Activated T-cell treated with anti-CD3 and anti-CD28 coated beads, Interleukin-2, amount 50 U/mL, for 4 hours (primary cell): ENCODE results near the gene NSUN3. TPM values are rescaled to one million over a fixed set of nuclear protein-coding genes. Genes with fewer than 3 reads are reported as not detected.

ENCODE experiments used
- ATAC-seq, 2 donors: fragments of 200-7000 bp; cut with Tn5 transposase; one replicate each; pipeline ENCODE4 v1.10.0; 2021
- DNase-seq: peaks from one replicate; pipeline ENCODE4 v3.0.0-alpha.2; 2020
- H3K27me3 Mint-ChIP-seq: one replicate; pipeline ENCODE4 v1.8.0; 2021; ENCODE audit warnings: low read depth, mixed read lengths
- H3K36me3 Mint-ChIP-seq: one replicate; pipeline ENCODE4 v1.8.0; 2022; ENCODE audit warnings: mixed read lengths; ENCODE audit not compliant: insufficient read depth
- H3K4me1 Mint-ChIP-seq: one replicate; pipeline ENCODE4 v1.8.0; 2021; ENCODE audit warnings: low read depth, mixed read lengths
- H3K4me3 Mint-ChIP-seq: one replicate; pipeline ENCODE4 v1.8.0; 2021; ENCODE audit warnings: mild to moderate bottlenecking, moderate library complexity, mixed read lengths
- H3K9me3 Mint-ChIP-seq: one replicate; pipeline ENCODE4 v1.8.0; 2021; ENCODE audit warnings: mixed read lengths
- total RNA-seq, 3 donors: library from RNA; stranded (reverse); gene quantifications; one replicate each; pipeline ENCODE4 v1.2.1, GENCODE V29; 2021

The NSUN3 gene
- total RNA-seq, 3 donors from 2014 or later: 14.0 to 19.3 (median 14.5) TPM

- Mint-ChIP-seq H3K9me3 (no peaks in the 10 kb centered on the region), H3K27me3 (no peaks in the 10 kb centered on the region), H3K36me3 (peaks cover 25% of the 10 kb centered on the region), H3K4me1 (no peaks in the 10 kb centered on the region), H3K4me3 (no peak overlapping the region)
- DNase-seq: no peak
- ATAC-seq: no peak
These were observed 64.3 kb downstream of the NSUN3 start for GRCh38 chr3:94127115-94127514.

DNA sequence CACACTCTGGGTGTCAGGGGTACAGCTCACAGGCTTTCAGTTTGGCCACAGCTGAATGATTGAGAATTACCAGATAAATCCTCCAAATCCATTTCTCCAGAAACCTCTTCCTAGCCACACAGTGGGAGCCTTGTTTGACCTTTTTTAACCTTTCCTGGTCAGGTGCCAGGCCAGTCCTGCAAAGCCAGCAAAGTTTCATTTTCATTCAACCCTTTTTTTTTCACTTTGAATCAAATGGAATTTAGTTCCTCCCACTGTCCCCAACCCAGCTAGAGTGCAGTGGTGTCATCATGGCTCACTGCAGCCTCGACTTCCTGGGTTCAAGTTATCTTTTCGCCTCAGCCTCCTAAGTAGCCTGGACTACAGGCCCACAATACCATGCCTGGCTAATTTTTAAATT is 67.8 kb downstream of the NSUN3 start:
- DNase-seq (no peak), ATAC-seq (no peak)
- no peak overlapping the region for H3K4me3 Mint-ChIP-seq
- H3K9me3 Mint-ChIP-seq: no peaks in the 10 kb centered on the region
- H3K27me3 Mint-ChIP-seq: no peaks in the 10 kb centered on the region
- H3K4me1 Mint-ChIP-seq: no peaks in the 10 kb centered on the region
- H3K36me3 Mint-ChIP-seq: peaks cover 12% of the 10 kb centered on the region

- no peak for ATAC-seq
- H3K36me3 Mint-ChIP-seq: peaks cover under 1% of the 10 kb centered on the region
- no peaks in the 10 kb centered on the region for H3K27me3 Mint-ChIP-seq
These were observed 69.9 kb downstream of the NSUN3 start for GRCh38 chr3:94132777-94133176.

DNA sequence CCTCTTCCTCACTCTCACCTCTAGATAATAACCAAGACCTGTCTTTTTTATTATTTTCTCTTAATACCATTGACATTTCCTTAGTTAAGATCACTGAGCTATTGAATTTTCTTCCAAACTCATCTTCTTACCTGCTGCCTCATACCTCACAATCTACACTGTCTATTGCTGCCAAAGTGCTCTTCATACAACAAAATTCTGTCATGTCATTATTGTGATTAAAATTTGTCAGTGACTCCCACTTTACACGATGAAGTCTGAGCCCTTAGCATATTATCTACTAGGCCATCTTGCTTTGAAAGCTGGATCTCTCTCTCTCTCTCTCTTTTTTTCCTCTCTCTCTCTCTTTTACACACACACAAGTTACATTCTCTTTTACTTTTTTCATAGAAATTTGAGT is 73.3 kb downstream of the NSUN3 start:
- no peak for DNase-seq
- Mint-ChIP-seq H3K4me1 (no peaks in the 10 kb centered on the region), H3K36me3 (no peaks in the 10 kb centered on the region), H3K4me3 (no peak overlapping the region), H3K27me3 (no peaks in the 10 kb centered on the region), H3K9me3 (no peaks in the 10 kb centered on the region)
- ATAC-seq: no peak

More at GRCh38 chr3:94132777-94133176, 69.9 kb downstream of the NSUN3 start:
- H3K4me1 Mint-ChIP-seq: no peaks in the 10 kb centered on the region
- DNase-seq: no peak
- H3K9me3 Mint-ChIP-seq: no peaks in the 10 kb centered on the region
- no peak overlapping the region for H3K4me3 Mint-ChIP-seq

- no peaks in the 10 kb centered on the region for H3K9me3 Mint-ChIP-seq
- H3K36me3 Mint-ChIP-seq: no peaks in the 10 kb centered on the region
- no peak for ATAC-seq
- no peak overlapping the region for H3K4me3 Mint-ChIP-seq
- H3K4me1 Mint-ChIP-seq: no peaks in the 10 kb centered on the region
- DNase-seq: no peak
- H3K27me3 Mint-ChIP-seq: no peaks in the 10 kb centered on the region
These were observed 74.5 kb downstream of the NSUN3 start for GRCh38 chr3:94137377-94137776.

- Mint-ChIP-seq H3K27me3 (no peaks in the 10 kb centered on the region), H3K9me3 (no peaks in the 10 kb centered on the region), H3K36me3 (no peaks in the 10 kb centered on the region), H3K4me1 (no peaks in the 10 kb centered on the region), H3K4me3 (no peak overlapping the region)
- no peak for DNase-seq
- no peak for ATAC-seq
These were observed 83.6 kb downstream of the NSUN3 start for GRCh38 chr3:94146455-94146854.

DNA sequence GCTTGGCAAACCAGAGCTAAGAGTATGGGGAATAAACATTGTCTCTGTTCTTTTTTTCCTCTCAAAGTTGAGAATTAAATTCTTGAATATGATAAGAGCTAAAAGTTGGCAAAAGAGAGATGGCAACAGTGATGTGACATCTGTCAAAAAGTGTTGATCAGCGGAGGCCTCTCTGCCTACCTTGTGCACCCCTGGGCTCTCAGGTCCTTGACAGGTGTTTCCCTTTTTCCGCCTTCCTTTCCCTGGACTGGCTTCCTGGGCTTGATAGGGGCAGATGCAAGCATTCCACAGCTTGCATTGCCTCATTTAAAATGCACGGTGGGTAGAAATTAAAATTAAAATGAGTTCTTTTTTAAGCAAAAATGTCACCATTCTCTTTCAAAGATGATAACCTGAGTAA is 84.2 kb downstream of the NSUN3 start:
- H3K9me3 Mint-ChIP-seq: no peaks in the 10 kb centered on the region
- no peak overlapping the region for H3K4me3 Mint-ChIP-seq
- no peak for ATAC-seq
- no peak for DNase-seq
- no peaks in the 10 kb centered on the region for H3K36me3 Mint-ChIP-seq
- H3K4me1 Mint-ChIP-seq: no peaks in the 10 kb centered on the region
- H3K27me3 Mint-ChIP-seq: no peaks in the 10 kb centered on the region

DNA sequence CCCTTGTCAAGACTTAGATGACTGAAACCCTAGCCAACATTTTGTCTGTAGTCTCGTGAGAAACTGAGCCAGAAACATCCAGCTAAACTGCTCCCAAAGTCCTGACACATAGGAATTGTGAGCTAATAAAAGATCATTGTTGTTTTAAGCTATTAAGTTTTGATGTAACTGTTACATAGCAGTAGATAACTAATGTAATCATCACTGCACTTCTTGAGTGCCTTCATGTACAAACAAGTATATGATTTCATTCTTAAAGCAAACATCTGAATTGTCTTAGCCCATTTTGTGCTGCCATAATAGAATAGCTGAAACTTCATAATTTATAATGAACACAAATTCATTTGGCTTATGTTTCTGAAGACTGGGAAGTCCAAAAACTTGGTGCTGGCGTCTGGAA is 87.3 kb downstream of the NSUN3 start:
- ATAC-seq (no peak), DNase-seq (no peak)
- Mint-ChIP-seq H3K27me3 (peaks cover 3% of the 10 kb centered on the region), H3K4me3 (no peak overlapping the region), H3K36me3 (no peaks in the 10 kb centered on the region), H3K9me3 (no peaks in the 10 kb centered on the region), H3K4me1 (no peaks in the 10 kb centered on the region)

DNA sequence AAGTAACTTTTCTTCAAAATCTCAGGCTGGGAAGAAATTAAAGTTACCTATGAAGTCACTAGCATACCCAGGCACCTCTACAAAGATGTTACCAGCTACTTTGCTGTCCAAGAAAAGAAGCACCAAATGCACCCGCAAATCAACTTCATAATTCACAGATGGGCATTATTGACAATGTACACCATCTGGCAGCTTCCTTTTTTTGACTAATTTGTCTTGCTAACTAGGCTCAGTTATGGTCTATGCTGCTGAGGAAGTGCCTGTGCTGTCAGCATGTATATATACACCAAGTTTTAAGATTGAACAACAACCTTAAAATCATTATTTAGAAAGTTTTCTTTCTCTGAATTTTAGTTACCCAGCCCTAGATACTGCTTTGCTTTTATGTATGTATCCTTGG is 93.8 kb downstream of the NSUN3 start:
- ATAC-seq: no peak
- Mint-ChIP-seq H3K4me1 (no peaks in the 10 kb centered on the region), H3K27me3 (peaks cover 10% of the 10 kb centered on the region), H3K9me3 (no peaks in the 10 kb centered on the region), H3K4me3 (no peak overlapping the region), H3K36me3 (no peaks in the 10 kb centered on the region)
- DNase-seq: no peak

- Mint-ChIP-seq H3K9me3 (no peaks in the 10 kb centered on the region), H3K27me3 (peaks cover 7% of the 10 kb centered on the region), H3K36me3 (no peaks in the 10 kb centered on the region), H3K4me3 (no peak overlapping the region), H3K4me1 (no peaks in the 10 kb centered on the region)
- ATAC-seq: no peak
- no peak for DNase-seq
These were observed 95.7 kb downstream of the NSUN3 start for GRCh38 chr3:94158512-94158911.

DNA sequence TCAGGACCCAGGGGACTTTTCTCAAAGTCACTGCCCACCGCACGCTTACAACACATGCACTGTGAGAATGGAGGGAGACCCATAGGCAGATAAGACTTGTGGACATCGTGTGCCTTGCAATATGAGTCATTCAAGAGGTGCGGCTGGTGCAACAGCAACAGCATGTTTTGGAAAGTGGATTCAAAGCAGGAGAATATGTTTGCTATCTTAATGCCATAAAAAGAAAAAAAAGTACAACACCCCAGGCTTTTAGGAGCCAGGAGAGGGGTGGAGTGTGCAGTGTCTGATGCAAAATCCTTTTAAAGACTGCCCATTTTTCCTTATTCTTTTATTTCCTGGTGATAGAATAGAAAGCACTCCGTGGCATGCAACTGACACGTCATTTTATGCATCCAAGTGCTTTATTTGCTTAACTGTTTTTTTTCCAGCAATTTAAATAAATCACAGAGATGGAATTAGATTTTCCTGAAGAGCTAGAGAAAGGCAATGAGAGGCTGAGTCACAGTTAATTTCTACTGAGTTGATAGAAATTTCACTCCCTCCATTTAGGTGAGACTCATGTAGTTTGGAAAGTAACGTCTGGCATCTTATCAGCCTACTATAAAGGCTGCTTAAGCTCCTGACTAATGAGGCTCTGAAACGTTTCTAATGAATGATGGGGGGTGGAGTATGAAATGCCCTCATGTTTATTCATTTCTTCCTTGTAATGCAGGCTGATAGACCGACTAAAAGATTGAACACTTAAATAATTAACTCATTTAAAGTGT is 96.4 kb downstream of the NSUN3 start:
- no peaks in the 10 kb centered on the region for H3K36me3 Mint-ChIP-seq
- ATAC-seq: no peak

DNA sequence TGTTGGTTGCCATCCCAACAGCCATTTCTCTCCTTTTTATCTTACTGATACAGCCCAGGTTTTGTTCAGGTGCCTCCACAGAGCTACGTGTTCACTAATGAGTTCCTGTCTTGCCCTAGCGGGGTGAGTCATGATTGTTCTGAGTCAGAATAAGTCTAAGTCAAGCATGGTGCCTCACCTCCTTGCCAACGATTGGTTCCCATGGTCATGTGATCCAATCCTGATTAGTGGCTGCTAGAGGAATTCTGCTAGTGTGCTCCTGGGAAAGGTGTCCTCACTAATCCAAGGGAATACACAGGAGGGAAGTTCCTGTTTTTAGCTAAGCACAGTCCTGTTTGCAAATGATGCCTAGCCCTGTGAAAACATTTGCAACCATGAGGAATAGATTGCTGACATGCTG is 99.8 kb downstream of the NSUN3 start:
- DNase-seq (no peak), ATAC-seq (peak in 1 of 2 donors; percentile 58)
- Mint-ChIP-seq H3K4me3 (no peak overlapping the region), H3K27me3 (peaks cover 7% of the 10 kb centered on the region), H3K36me3 (no peaks in the 10 kb centered on the region), H3K4me1 (no peaks in the 10 kb centered on the region), H3K9me3 (peaks cover 3% of the 10 kb centered on the region)

More for the DNA sequence above, 96.4 kb downstream of the NSUN3 start:
- H3K4me3 Mint-ChIP-seq: no peak overlapping the region
- no peak for DNase-seq
- H3K9me3 Mint-ChIP-seq: peaks cover 3% of the 10 kb centered on the region
- peaks cover 7% of the 10 kb centered on the region for H3K27me3 Mint-ChIP-seq
- H3K4me1 Mint-ChIP-seq: no peaks in the 10 kb centered on the region

DNA sequence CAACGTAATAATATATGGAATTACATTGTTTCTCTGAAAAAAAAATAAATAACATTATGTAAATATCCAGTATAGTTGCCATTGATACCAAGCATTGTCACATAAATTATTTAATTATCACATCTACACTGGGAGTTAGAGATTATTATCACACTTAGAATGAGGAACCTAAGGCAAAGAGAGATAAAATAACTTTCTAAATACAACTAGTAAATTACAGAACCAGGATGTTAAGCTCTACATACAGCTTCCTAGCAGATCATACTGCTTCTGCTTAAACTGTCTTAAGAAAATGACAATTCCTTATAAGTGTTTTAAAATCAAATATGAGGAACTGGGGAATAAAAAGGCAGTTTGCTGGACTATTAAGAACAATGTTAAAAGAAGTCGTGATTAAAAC is 104.5 kb downstream of the NSUN3 start:
- no peaks in the 10 kb centered on the region for H3K36me3 Mint-ChIP-seq
- no peaks in the 10 kb centered on the region for H3K4me1 Mint-ChIP-seq
- H3K4me3 Mint-ChIP-seq: no peak overlapping the region
- ATAC-seq (no peak), DNase-seq (no peak)
- peaks cover 3% of the 10 kb centered on the region for H3K9me3 Mint-ChIP-seq
- H3K27me3 Mint-ChIP-seq: no peaks in the 10 kb centered on the region

DNA sequence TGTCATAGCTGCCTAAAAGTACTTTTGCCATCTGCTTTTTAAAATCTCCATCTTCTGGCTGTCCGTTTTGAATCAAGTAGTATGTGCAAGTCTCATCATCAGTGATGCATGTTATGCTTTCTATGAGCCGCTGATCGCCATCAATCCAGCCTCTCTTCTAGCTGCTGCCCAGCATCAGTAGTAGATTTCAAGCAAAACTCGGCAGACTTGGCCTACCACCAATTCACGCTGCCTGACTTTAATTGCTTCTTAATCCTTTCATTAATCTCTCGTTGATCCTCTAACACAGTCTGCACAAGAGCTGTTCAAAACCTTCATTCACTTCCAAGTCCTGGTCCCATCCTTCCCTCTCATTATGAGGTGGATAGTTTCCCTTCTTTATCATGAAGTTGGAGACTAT is 104.9 kb downstream of the NSUN3 start:
- ATAC-seq (no peak), DNase-seq (no peak)
- Mint-ChIP-seq H3K4me1 (no peaks in the 10 kb centered on the region), H3K27me3 (no peaks in the 10 kb centered on the region), H3K4me3 (no peak overlapping the region), H3K9me3 (peaks cover 3% of the 10 kb centered on the region), H3K36me3 (no peaks in the 10 kb centered on the region)

- Mint-ChIP-seq H3K36me3 (no peaks in the 10 kb centered on the region), H3K4me1 (no peaks in the 10 kb centered on the region), H3K4me3 (no peak overlapping the region), H3K27me3 (no peaks in the 10 kb centered on the region), H3K9me3 (no peaks in the 10 kb centered on the region)
- ATAC-seq (no peak), DNase-seq (no peak)
These were observed 109.1 kb downstream of the NSUN3 start for GRCh38 chr3:94171954-94172353.
